KBM-7 (cell line): ENCODE measurements around the gene OR6C70.

Experiments used
- DNase-seq: peaks from one replicate; pipeline ENCODE4 v3.0.0-alpha.2; 2015
- in situ Hi-C: fragments of 300-500 bp; cut with MboI; formaldehyde crosslinking; loops from 2 replicates; pipeline ENCODE4 v1.14.3; 2020; ENCODE audit warnings: low sequenced_read_pairs, low pct_unique_long_range_greater_than_20kb, mixed read lengths

The OR6C70 gene

GRCh38 chr12:55425954-55426353 lies 44.0 kb downstream of the OR6C70 start, which contains the start of gene OR6C76:
Gene OR6C76, plus strand, starts transcription at chr12:55426254. Its CDS starts 0 bp downstream, at chr12:55426254.
- in situ Hi-C loops = no loop called here
- no peak for DNase-seq

DNA sequence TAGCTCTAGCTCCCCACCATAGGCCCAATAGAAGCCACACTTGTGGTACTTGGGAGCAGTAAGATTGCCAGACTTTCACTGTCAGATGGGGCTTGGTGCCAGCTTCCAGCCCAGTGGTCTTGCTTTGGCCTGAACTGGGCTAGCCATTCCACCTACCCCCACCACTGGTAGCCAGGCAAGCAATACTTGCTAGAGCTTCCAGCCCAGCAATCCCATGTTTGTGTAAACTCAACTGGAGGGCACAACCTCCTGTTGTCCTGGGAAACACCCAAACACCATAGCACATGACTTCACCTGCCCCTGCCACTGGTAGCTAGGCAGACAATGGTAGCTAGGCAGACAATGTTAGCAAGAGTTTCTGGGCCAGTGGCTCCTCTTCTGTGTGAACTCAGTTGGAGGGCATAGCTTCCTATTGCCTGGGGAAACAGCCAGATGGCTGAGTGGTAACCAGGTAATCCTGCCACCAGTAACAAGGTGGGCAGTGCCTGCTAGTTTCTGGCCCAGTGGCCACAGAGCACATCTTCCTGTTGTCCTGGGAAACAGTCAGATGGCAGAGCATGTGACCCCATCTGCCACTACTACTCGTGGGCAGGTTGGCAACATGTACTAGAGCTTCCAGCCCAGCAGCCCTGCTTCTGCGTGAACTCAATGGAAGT lies 49.5 kb downstream of the OR6C70 start:
- no peak for DNase-seq
- in situ Hi-C loops = no loop called here
